CD4-positive, alpha-beta memory T cell (primary cell): ENCODE results near the gene POLR2C. TPM values are rescaled to one million over a fixed set of nuclear protein-coding genes. Genes with fewer than 3 reads are reported as not detected.

Experiments
- CTCF ChIA-PET: fragments of 350-600 bp; sonication (Branson Sonifier 250); formaldehyde crosslinking; loops from one replicate; lab custom pipeline; 2021; ENCODE audit warnings: inconsistent platforms; ENCODE audit not compliant: partially characterized antibody; lab: Charles Lee
- POLR2A ChIA-PET: fragments of 350-600 bp; sonication (Branson Sonifier 250); formaldehyde crosslinking; loops from one replicate; lab custom pipeline; 2021; ENCODE audit not compliant: partially characterized antibody; lab: Charles Lee
- DNase-seq, 5 donors: peaks; one replicate each; pipeline versions ENCODE4 v3.0.0 to v3.0.0-alpha.2; 2020 to 2022; ENCODE audit warnings: mixed read lengths in 1 of 5
- H3K27ac ChIP-seq: one replicate; pipeline ENCODE4 v1.7.0; 2013; ENCODE audit warnings: low read depth, low read length
- H3K27me3 ChIP-seq: 2 replicates; pipeline ENCODE4 v1.7.0; 2013; ENCODE audit warnings: mild to moderate bottlenecking, low read length, moderate library complexity; ENCODE audit not compliant: insufficient read depth
- H3K36me3 ChIP-seq: 2 replicates; pipeline ENCODE4 v1.7.0; 2013; ENCODE audit warnings: mild to moderate bottlenecking, low read length, moderate library complexity; ENCODE audit not compliant: insufficient read depth
- H3K4me1 ChIP-seq: 2 replicates; pipeline ENCODE4 v1.7.0; 2013; ENCODE audit warnings: mild to moderate bottlenecking, low read length, moderate library complexity; ENCODE audit not compliant: insufficient read depth
- H3K4me3 ChIP-seq, 2 donors: one replicate each; pipeline ENCODE4 v1.7.0; 2013; ENCODE audit warnings: low read length in 2 of 2, mild to moderate bottlenecking in 1 of 2
- H3K9me3 ChIP-seq, 2 donors: one replicate each; pipeline ENCODE4 v1.7.0; 2013; ENCODE audit warnings: low read length in 2 of 2, control low read depth in 1 of 2; ENCODE audit not compliant: control insufficient read depth in 1 of 2
- H3K27ac Mint-ChIP-seq, 7 donors: one replicate each; pipeline ENCODE4 v1.8.0; 2020 to 2021; ENCODE audit warnings: mixed read lengths in 7 of 7, mild to moderate bottlenecking in 6 of 7, inconsistent platforms in 3 of 7, moderate library complexity in 3 of 7
- H3K27me3 Mint-ChIP-seq, 2 donors: one replicate each; pipeline ENCODE4 v1.8.0; 2020 to 2021; ENCODE audit warnings: mixed read lengths in 2 of 2
- H3K36me3 Mint-ChIP-seq, 2 donors: one replicate each; pipeline ENCODE4 v1.8.0; 2020 to 2021; ENCODE audit warnings: mixed read lengths in 2 of 2, inconsistent platforms in 1 of 2, mild to moderate bottlenecking in 1 of 2
- H3K4me1 Mint-ChIP-seq, 4 donors: one replicate each; pipeline ENCODE4 v1.8.0; 2020 to 2021; ENCODE audit warnings: mixed read lengths in 4 of 4, mild to moderate bottlenecking in 1 of 4
- H3K4me3 Mint-ChIP-seq, 8 donors: one replicate each; pipeline ENCODE4 v1.8.0; 2020 to 2021; ENCODE audit warnings: mixed read lengths in 8 of 8, mild to moderate bottlenecking in 7 of 8, moderate library complexity in 6 of 8, inconsistent platforms in 3 of 8
- H3K9me3 Mint-ChIP-seq, 8 donors: one replicate each; pipeline ENCODE4 v1.8.0; 2020 to 2021; ENCODE audit warnings: mixed read lengths in 8 of 8, mild to moderate bottlenecking in 5 of 8, inconsistent platforms in 3 of 8, moderate library complexity in 1 of 8
- intact Hi-C: fragments of 100-400 bp; cut with micrococcal nuclease; formaldehyde crosslinking; loops from one replicate; pipeline ENCODE4 v1.15.1; 2023
- polyA plus RNA-seq, 2 donors: library from polyadenylated mRNA; unstranded; fragments of 300-500 nt; fragmentation: Illumina TruSeq; gene quantifications; one replicate each; pipeline ENCODE4 v1.2.3, GENCODE V29; 2021
- total RNA-seq, 2 experiments: library from RNA; stranded (reverse); gene quantifications; one replicate each; pipeline ENCODE4 v1.2.3, GENCODE V29; 2021

The POLR2C gene
- total and polyA plus RNA-seq, 4 experiments from 2014 or later = 35.7 to 78.1 (median 64.8) TPM

DNA sequence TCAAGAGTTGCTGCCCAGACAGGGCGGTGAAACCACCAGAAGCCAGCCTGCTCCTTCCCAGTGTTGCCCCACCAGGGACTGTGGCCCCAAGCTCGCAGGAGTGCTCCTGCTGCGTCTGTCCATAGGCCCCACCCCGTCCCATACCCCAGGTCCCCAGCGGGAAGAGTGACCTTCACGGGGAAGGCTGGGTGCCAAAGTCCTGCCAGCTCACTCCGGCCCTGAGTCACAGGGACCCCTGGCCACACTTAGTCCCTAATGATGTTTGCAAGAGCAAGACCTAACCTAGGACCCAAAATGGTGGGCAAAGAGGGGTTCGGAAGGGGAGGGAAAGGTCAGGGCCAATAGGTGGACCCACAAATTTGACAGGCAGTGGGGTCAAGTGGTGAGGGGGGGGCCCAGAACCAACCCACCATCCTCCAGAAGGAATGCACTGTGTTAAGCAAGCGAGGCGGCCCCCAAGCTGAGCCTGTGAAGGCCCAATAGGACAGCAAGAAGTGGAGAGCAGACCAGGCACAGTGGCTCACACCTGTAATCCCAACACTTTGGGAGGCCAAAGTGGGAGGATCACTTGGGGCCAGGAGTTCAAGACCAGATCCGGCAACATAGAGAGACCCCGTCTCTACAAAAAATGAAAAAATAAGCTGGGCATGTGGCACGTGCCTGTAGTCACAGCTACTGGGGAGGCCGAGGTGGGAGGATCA, 20.5 kb downstream of the POLR2C start:
- H3K27ac Mint-ChIP-seq = peak overlapping the region in 1 of 7 donors; percentile 57
- no peaks in the 10 kb centered on the region for H3K9me3 ChIP-seq
- peaks cover 17% of the 10 kb centered on the region for H3K4me1 ChIP-seq
- no peaks in the 10 kb centered on the region for H3K27me3 Mint-ChIP-seq
- H3K9me3 Mint-ChIP-seq = no peaks in the 10 kb centered on the region
- H3K27me3 ChIP-seq = no peaks in the 10 kb centered on the region
- intact Hi-C loops = no loop called here
- POLR2A ChIA-PET = no interaction called here
- peak overlapping the region in 2 of 8 donors; percentile 22 to 65 for H3K4me3 Mint-ChIP-seq
- no peaks in the 10 kb centered on the region for H3K36me3 Mint-ChIP-seq
- no peak overlapping the region for H3K27ac ChIP-seq
- DNase-seq = no peak
- peaks cover 11 to 27% (median 23%) of the 10 kb centered on the region in 4 donors for H3K4me1 Mint-ChIP-seq
- H3K36me3 ChIP-seq = no peaks in the 10 kb centered on the region
- no peak overlapping the region for H3K4me3 ChIP-seq
- CTCF ChIA-PET = interaction anchor here (0.7 to 1.1 kb wide), 3 partner anchors 20 to 61 kb away, joined by 4 to 5 read pairs (median 4); partner anchors contain the start of gene POLR2C

DNA sequence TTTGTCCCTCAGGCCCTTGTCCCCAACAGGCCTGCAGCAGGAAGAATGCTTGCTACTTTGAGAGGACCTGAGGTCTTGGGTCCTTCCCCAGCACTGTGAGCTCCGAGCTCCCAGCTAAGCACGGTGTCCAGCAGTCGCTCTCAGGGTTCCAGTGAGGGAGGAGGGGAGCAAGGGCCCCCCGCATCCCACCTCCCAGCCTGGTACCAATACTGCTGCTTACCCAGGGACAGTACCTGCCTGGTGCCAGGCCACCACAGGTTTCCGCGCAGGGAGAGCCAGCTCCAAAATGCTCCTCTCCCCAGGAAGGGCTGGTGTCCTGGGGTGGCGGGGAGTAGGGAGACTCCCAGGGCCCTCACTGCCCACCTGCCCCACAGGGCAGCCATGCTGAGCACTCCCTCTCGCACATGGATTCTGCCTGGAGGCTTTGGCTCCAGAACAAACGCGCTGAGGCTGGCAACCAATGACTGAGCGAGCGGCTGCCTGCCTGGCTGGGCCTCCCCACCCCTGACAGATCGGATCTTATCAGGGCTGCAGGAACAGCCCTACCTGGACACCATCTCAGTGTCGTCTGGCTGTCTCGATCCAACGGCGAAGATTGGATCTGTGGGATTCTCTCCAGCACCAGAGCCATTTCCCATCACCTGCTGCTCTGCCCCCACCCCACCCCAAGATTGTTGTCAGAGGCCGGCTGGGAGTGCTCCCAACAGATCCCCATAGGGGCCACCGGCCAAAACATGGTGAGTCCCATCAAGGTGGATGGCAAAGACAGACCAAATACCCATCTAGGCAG, 21.4 kb downstream of the POLR2C start:
- Mint-ChIP-seq H3K27me3 (no peaks in the 10 kb centered on the region), H3K4me1 (peaks cover 11 to 27% (median 23%) of the 10 kb centered on the region in 4 donors), H3K36me3 (no peaks in the 10 kb centered on the region), H3K4me3 (peak overlapping the region in 1 of 8 donors; percentile 52), H3K9me3 (no peaks in the 10 kb centered on the region), H3K27ac (no peak overlapping the region)
- POLR2A ChIA-PET = no interaction called here
- intact Hi-C loops = no loop called here
- Histone ChIP-seq H3K4me3 (no peak overlapping the region), H3K4me1 (peaks cover 17% of the 10 kb centered on the region), H3K27me3 (no peaks in the 10 kb centered on the region), H3K27ac (no peak overlapping the region), H3K36me3 (no peaks in the 10 kb centered on the region), H3K9me3 (no peaks in the 10 kb centered on the region)
- DNase-seq = no peak
- CTCF ChIA-PET = interaction anchor here (1.0 to 1.1 kb wide), 2 partner anchors 21 to 36 kb away, joined by 4 to 5 read pairs; partner anchors contain the start of gene POLR2C

DNA sequence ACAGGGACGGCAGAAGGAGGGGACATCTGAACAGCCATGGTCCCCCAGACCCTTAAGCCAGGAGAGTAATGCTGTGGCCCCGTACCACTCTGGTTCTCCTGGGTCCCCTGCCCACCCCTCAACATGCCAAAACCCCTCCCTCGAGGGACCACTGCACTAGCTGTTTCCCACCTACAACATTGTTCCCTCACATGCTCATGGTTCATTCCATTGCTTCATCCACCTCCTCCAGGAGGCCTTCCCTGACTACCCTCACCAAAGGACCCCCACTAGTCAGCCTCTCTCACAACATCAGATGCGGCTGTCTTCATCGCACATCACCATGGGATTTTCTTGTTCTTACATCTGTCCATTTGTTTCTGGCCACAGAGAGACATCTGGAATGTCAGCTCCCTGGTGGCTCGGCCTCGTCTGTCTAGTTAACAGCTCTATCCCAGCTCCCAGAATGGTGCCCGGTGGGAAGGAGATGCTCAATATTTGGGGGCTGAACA, 22.1 kb downstream of the POLR2C start:
- Mint-ChIP-seq H3K27me3 (no peaks in the 10 kb centered on the region), H3K36me3 (no peaks in the 10 kb centered on the region), H3K9me3 (no peaks in the 10 kb centered on the region), H3K4me3 (peak overlapping the region in 5 of 8 donors; percentile 22 to 90 (median 70)), H3K27ac (peak overlapping the region in 3 of 7 donors; percentile 61 to 72 (median 71)), H3K4me1 (peaks cover 11 to 27% (median 21%) of the 10 kb centered on the region in 4 donors)
- POLR2A ChIA-PET = interaction anchor here (1.5 to 2.2 kb wide), 2 partner anchors 37 to 51 kb away, joined by 4 to 8 read pairs; partner anchors contain the start of genes CIAPIN1 and COQ9
- H3K4me1 ChIP-seq = peaks cover 17% of the 10 kb centered on the region
- intact Hi-C loops = no loop called here
- H3K27ac ChIP-seq = no peak overlapping the region
- no peak overlapping the region for H3K4me3 ChIP-seq
- no peaks in the 10 kb centered on the region for H3K9me3 ChIP-seq
- no peak for DNase-seq
- CTCF ChIA-PET = interaction anchor here (2.2 to 4.0 kb wide), 2 partner anchors 23 to 35 kb away, joined by 9 to 22 read pairs; partner anchors contain the start of gene POLR2C
- H3K36me3 ChIP-seq = no peaks in the 10 kb centered on the region
- no peaks in the 10 kb centered on the region for H3K27me3 ChIP-seq

GRCh38 chr16:57485091-57485915, 22.8 kb downstream of the POLR2C start:
- peak overlapping the region in 5 of 7 donors; percentile 27 to 81 (median 70) for H3K27ac Mint-ChIP-seq
- Histone ChIP-seq H3K9me3 (no peaks in the 10 kb centered on the region), H3K36me3 (no peaks in the 10 kb centered on the region), H3K4me1 (peaks cover 17% of the 10 kb centered on the region), H3K27ac (no peak overlapping the region), H3K27me3 (no peaks in the 10 kb centered on the region), H3K4me3 (peak overlapping the region in 1 of 2 donors; percentile 55)
- H3K27me3 Mint-ChIP-seq = no peaks in the 10 kb centered on the region
- intact Hi-C loops = no loop called here
- H3K36me3 Mint-ChIP-seq = no peaks in the 10 kb centered on the region
- no peaks in the 10 kb centered on the region for H3K9me3 Mint-ChIP-seq
- no peak for DNase-seq
- H3K4me3 Mint-ChIP-seq = peak overlapping the region; percentile 82 to 90 (median 86)
- CTCF ChIA-PET = interaction anchor here (0.6 to 4.0 kb wide), 4 partner anchors 23 to 852 kb away, joined by 3 to 22 read pairs (median 12); partner anchors contain the start of genes CCDC102A and POLR2C
- H3K4me1 Mint-ChIP-seq = peaks cover 11 to 27% (median 21%) of the 10 kb centered on the region in 4 donors
- POLR2A ChIA-PET = interaction anchor here (1.0 to 2.7 kb wide), 7 partner anchors 12 to 56 kb away, joined by 3 to 31 read pairs (median 6); partner anchors contain the start of genes CCDC102A, CIAPIN1, COQ9 and POLR2C

DNA sequence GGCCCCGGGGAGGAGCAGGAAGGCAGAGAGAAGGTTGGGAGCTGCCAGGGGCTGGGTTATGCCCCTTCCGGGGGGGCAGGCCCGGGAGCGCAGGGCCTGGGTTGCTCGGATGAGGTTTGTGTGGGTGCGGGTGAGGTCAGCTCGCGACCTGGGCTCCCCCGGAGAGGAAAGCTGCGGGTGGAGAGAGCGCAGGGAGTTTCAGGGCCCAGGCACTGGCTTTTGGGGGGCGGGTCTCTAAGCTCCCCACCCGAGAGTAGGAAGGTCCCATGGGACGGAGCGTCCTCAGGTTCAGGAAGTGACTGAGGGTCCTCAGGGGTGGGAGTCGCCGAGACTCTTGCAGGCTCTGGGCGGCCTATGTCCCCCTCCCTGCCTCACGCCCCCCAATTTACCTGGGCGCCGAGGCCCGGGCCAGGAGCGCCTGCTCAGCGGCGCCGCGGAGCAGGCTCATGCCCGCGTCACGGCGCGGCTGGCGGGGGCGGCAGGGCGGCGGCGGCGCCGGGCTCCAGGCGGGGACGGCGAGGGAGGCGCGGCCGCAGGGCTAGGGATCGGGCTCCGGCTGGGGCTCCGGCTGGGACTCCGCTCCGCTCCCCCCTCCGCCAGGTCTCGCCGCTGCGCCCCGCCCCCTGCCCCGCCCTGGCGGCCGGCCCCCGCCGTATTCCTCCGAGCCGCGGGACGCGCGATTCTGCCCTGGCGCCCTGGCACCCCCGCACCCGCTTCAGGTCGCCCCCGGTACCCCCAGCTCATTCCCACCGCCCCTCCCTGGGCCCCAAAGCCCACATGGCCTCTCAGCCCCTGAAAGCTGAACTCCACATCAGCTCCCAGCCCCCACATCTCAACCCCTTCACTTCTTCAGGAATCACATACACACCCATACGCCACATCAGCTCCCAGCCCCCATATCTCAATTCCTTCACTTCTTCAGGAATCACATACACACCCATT, 23.7 kb downstream of the POLR2C start, which contains the start of gene DOK4:
DOK4 (minus strand) TSS at position 578 of the 942 bp plus-strand sequence. CDS start 6,986 bp downstream, outside the sequence.
- Mint-ChIP-seq H3K27ac (peak within 1 kb of the TSS in 5 of 7 donors; percentile 44 to 81 (median 77)), H3K9me3 (no peaks in the 10 kb centered on the region), H3K27me3 (no peaks in the 10 kb centered on the region), H3K36me3 (no peaks in the 10 kb centered on the region), H3K4me3 (peak within 1 kb of the TSS; percentile 82 to 90 (median 86)), H3K4me1 (peaks cover 11 to 27% (median 21%) of the 10 kb centered on the region in 4 donors)
- POLR2A ChIA-PET = interaction anchor here (1.0 to 2.7 kb wide), 10 partner anchors 11 to 55 kb away, joined by 3 to 31 read pairs (median 4); partner anchors contain the start of genes CCDC102A, CIAPIN1, COQ9 and POLR2C
- Histone ChIP-seq H3K36me3 (no peaks in the 10 kb centered on the region), H3K4me3 (peak within 1 kb of the TSS in 1 of 2 donors; percentile 55), H3K27me3 (no peaks in the 10 kb centered on the region), H3K4me1 (peaks cover 17% of the 10 kb centered on the region), H3K9me3 (no peaks in the 10 kb centered on the region), H3K27ac (peak within 1 kb of the TSS; percentile 36)
- peak; percentile 65 to 72 (median 69) for DNase-seq
- CTCF ChIA-PET = interaction anchor here (1.5 to 4.0 kb wide), 4 partner anchors 12 to 51 kb away, joined by 7 to 22 read pairs (median 12); partner anchors contain the start of genes CCDC102A and POLR2C
- intact Hi-C loops = loop anchor here (1.0 kb wide), 3 partner anchors 10 to 50 kb away; partner anchors contain the start of genes CCDC102A, CIAPIN1 and COQ9
